ENCODE results near the gene KDM8.

The KDM8 gene

GRCh38 chr16:27228621-27229501 lies 25.5 kb downstream of the KDM8 start:
- ATAC-seq = no peak
- TF ChIP-seq ESRRG (CRISPR knock-in tag; IDR thresholded peaks at IDR 0.05) (no peak), TCF4 (CRISPR knock-in tag; IDR thresholded peaks at IDR 0.05; ENCODE audit: borderline replicate concordance) (no peak), ZC3H10 (CRISPR knock-in tag; IDR thresholded peaks at IDR 0.05) (no peak), PPARA (CRISPR knock-in tag; IDR thresholded peaks at IDR 0.05; ENCODE audit: borderline replicate concordance) (no peak), ZNF565 (CRISPR knock-in tag; conservative IDR thresholded peaks at IDR 0.05; ENCODE audit: low read depth) (no peak), ARNTL (CRISPR knock-in tag; IDR thresholded peaks at IDR 0.05; ENCODE audit: borderline replicate concordance, low read depth) (no peak), GLIS3 (CRISPR knock-in tag; IDR thresholded peaks at IDR 0.05) (no peak), BACH2 (CRISPR knock-in tag; IDR thresholded peaks at IDR 0.05; ENCODE audit: borderline replicate concordance) (no peak)

DNA sequence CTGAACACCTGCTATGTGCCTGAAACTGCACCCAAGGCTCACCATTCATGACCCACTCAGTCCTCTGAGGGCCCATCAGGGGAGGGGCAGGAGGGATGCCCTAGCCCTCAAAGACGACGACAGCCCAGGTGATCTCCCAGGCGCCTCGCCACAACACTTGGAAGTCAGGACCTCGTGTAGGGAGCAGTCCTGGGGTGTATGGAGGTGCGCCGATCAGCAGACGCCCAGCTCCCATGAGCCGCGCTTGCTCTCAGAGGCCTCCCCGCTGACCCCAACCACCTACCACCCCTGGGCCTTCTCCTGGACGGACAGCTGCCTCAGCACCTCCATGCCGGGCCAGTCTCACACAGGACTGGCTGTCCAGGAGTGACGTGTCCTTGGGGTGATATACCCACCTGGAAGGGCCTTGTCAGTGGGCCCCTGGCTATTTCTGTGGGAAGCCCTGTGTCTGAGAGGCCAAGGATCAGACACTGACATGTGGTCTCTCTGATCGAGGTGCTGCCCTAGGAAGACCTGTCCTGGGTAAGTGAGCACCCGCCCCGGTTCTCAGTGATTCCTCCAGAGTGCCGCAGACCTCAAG lies 26.7 kb downstream of the KDM8 start:
- no peak for ATAC-seq
- TF ChIP-seq ARNTL (CRISPR knock-in tag; IDR thresholded peaks at IDR 0.05; ENCODE audit: borderline replicate concordance, low read depth) (no peak), ZNF565 (CRISPR knock-in tag; conservative IDR thresholded peaks at IDR 0.05; ENCODE audit: low read depth) (no peak), ZFP3 (CRISPR knock-in tag; IDR thresholded peaks at IDR 0.05) (no peak), ZNF8 (CRISPR knock-in tag; IDR thresholded peaks at IDR 0.05) (no peak), ESRRG (CRISPR knock-in tag; IDR thresholded peaks at IDR 0.05) (no peak), ZNF70 (CRISPR knock-in tag; IDR thresholded peaks at IDR 0.05) (no peak), TSHZ2 (CRISPR knock-in tag; IDR thresholded peaks at IDR 0.05) (no peak), OSR1 (CRISPR knock-in tag; IDR thresholded peaks at IDR 0.05) (no peak), ZFP30 (CRISPR knock-in tag; IDR thresholded peaks at IDR 0.05) (no peak), BACH2 (CRISPR knock-in tag; IDR thresholded peaks at IDR 0.05; ENCODE audit: borderline replicate concordance) (no peak), CSDC2 (CRISPR knock-in tag; IDR thresholded peaks at IDR 0.05) (no peak), TOX (CRISPR knock-in tag; IDR thresholded peaks at IDR 0.05; ENCODE audit: borderline replicate concordance) (no peak), GLIS3 (CRISPR knock-in tag; IDR thresholded peaks at IDR 0.05) (no peak), PPARA (CRISPR knock-in tag; IDR thresholded peaks at IDR 0.05; ENCODE audit: borderline replicate concordance) (no peak), RARB (CRISPR knock-in tag; IDR thresholded peaks at IDR 0.05) (no peak)
- TF ChIP-seq, protein P1, sequence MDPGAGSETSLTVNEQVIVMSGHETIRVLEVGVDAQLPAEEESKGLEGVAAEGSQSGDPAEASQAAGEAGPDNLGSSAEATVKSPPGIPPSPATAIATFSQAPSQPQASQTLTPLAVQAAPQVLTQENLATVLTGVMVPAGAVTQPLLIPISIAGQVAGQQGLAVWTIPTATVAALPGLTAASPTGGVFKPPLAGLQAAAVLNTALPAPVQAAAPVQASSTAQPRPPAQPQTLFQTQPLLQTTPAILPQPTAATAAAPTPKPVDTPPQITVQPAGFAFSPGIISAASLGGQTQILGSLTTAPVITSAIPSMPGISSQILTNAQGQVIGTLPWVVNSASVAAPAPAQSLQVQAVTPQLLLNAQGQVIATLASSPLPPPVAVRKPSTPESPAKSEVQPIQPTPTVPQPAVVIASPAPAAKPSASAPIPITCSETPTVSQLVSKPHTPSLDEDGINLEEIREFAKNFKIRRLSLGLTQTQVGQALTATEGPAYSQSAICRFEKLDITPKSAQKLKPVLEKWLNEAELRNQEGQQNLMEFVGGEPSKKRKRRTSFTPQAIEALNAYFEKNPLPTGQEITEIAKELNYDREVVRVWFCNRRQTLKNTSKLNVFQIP (CRISPR knock-in tag; IDR thresholded peaks at IDR 0.05; ENCODE audit: borderline replicate concordance, low read depth) = no peak
- TF ChIP-seq, protein P2, sequence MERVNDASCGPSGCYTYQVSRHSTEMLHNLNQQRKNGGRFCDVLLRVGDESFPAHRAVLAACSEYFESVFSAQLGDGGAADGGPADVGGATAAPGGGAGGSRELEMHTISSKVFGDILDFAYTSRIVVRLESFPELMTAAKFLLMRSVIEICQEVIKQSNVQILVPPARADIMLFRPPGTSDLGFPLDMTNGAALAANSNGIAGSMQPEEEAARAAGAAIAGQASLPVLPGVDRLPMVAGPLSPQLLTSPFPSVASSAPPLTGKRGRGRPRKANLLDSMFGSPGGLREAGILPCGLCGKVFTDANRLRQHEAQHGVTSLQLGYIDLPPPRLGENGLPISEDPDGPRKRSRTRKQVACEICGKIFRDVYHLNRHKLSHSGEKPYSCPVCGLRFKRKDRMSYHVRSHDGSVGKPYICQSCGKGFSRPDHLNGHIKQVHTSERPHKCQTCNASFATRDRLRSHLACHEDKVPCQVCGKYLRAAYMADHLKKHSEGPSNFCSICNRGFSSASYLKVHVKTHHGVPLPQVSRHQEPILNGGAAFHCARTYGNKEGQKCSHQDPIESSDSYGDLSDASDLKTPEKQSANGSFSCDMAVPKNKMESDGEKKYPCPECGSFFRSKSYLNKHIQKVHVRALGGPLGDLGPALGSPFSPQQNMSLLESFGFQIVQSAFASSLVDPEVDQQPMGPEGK (CRISPR knock-in tag; IDR thresholded peaks at IDR 0.05; ENCODE audit: borderline replicate concordance) = no peak

DNA sequence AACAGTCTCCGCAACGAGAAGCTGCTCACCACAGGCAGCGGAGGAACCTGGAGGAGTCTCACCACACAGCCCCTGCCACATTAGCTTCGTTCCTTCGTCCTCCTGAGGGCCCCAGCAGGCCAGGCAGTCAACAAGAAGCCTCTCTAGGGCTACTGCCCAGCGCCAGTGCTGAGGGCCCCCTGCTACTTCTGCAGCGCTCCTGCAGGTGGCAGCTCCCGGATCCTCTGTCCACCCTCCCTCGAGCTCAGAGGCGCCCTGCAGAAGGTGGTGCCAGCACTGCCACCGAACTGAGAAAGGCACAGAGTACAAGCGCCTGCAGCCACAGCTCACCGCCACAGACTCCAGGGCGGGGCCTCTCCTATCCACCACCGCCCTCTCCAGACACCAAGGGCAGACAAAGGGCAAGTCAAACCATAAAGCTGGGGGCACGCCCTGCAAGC lies 27.3 kb downstream of the KDM8 start:
- ATAC-seq = no peak
- TF ChIP-seq ESRRG (CRISPR knock-in tag; IDR thresholded peaks at IDR 0.05) (no peak), TSHZ2 (CRISPR knock-in tag; IDR thresholded peaks at IDR 0.05) (no peak), TOX (CRISPR knock-in tag; IDR thresholded peaks at IDR 0.05; ENCODE audit: borderline replicate concordance) (no peak), ISL1 (CRISPR knock-in tag; IDR thresholded peaks at IDR 0.05) (no peak), ARNTL (CRISPR knock-in tag; IDR thresholded peaks at IDR 0.05; ENCODE audit: borderline replicate concordance, low read depth) (no peak), ZNF70 (CRISPR knock-in tag; IDR thresholded peaks at IDR 0.05) (no peak), ZFP30 (CRISPR knock-in tag; IDR thresholded peaks at IDR 0.05) (no peak), BACH2 (CRISPR knock-in tag; IDR thresholded peaks at IDR 0.05; ENCODE audit: borderline replicate concordance) (no peak)
- TF ChIP-seq, protein P3, sequence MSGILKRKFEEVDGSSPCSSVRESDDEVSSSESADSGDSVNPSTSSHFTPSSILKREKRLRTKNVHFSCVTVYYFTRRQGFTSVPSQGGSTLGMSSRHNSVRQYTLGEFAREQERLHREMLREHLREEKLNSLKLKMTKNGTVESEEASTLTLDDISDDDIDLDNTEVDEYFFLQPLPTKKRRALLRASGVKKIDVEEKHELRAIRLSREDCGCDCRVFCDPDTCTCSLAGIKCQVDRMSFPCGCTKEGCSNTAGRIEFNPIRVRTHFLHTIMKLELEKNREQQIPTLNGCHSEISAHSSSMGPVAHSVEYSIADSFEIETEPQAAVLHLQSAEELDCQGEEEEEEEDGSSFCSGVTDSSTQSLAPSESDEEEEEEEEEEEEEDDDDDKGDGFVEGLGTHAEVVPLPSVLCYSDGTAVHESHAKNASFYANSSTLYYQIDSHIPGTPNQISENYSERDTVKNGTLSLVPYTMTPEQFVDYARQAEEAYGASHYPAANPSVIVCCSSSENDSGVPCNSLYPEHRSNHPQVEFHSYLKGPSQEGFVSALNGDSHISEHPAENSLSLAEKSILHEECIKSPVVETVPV (CRISPR knock-in tag; IDR thresholded peaks at IDR 0.05) = no peak
- TF ChIP-seq, protein P1 (CRISPR knock-in tag; IDR thresholded peaks at IDR 0.05; ENCODE audit: borderline replicate concordance, low read depth) = no peak

All from SK-N-SH treated with all-trans-retinoic acid at 6 μM for 48 hours (cell line).